ENCODE data around the gene PNPLA5. TPM values are rescaled to one million over a fixed set of nuclear protein-coding genes. Genes with fewer than 3 reads are reported as not detected.

PNPLA5 gene
- total RNA-seq, 2 donors from 2014 or later = 0.68 to 0.73 TPM

DNA sequence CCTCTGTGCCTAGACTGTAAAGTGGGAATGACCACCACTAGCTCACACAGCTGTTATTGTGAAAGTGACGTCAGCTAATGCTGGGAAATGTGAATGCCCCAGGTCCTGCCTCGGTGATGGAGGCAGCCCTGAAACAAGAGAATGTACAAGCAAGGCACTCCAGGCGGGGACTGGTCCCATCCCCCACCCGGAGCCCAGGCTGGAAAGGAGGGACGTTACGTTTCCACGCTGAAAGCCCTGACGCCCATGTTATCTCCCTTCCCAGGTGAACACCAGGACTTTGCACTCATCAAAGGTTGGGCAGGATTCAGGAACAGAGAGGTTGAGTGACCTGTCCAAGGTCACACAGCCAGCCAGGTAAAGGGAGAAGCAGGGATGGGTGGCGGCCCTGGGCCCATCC, 30.3 kb downstream of the PNPLA5 start:
- peak overlapping the region; percentile 87 for H3K27ac Mint-ChIP-seq

DNA sequence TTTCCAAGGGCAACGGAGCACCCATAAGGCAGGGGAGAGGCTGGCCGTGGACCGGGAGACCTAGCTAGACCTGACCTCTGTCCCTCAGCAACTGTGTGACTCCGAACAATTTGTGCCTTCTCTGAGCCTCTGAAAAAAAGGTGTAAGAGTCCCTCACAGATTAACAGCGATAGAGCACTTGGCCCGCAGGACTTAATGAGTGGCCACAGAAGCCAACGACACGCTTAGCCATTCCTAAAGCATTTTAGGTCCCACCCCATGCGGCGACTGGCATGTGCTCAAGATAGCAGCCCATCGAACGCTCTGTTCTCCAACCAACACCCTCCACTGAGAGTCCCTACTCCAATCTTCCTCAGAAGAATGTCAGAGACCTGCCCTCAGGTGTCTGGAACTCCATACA, 31.0 kb downstream of the PNPLA5 start:
- no peak overlapping the region for H3K27ac ChIP-seq (ENCODE audit: low read depth, low read length)
- Mint-ChIP-seq H3K4me1 (peaks cover 16% of the 10 kb centered on the region), H3K27me3 (ENCODE audit: insufficient read depth) (peaks cover 4% of the 10 kb centered on the region), H3K9me3 (peaks cover 14% of the 10 kb centered on the region), H3K27ac (no peak overlapping the region), H3K4me3 (peak overlapping the region; percentile 69), H3K36me3 (ENCODE audit: low read depth) (peaks cover 19% of the 10 kb centered on the region)
- H3K9ac ChIP-seq (ENCODE audit: extremely low read depth, low read length, poor library complexity, severe bottlenecking) = no peak overlapping the region
- peak overlapping the region; percentile 86 for H3K4me3 ChIP-seq (ENCODE audit: low read length)
- WGBS, 2 experiments (ENCODE audit: insufficient coverage in 1 of 2, insufficient read length in 1 of 2) = 91% methylated on average over 12 of the region's 12 CpGs
- no peaks in the 10 kb centered on the region for H3K36me3 ChIP-seq (ENCODE audit: control insufficient read depth, insufficient read depth, low read length)
- H3K4me1 ChIP-seq (ENCODE audit: control insufficient read depth, insufficient read depth, low read length) = peaks cover 6% of the 10 kb centered on the region
- DNase-seq = peak; percentile 49
- no peaks in the 10 kb centered on the region for H3K27me3 ChIP-seq (ENCODE audit: control insufficient read depth, insufficient read depth, low read length, poor library complexity, severe bottlenecking)
- TF ChIP-seq, protein P1, sequence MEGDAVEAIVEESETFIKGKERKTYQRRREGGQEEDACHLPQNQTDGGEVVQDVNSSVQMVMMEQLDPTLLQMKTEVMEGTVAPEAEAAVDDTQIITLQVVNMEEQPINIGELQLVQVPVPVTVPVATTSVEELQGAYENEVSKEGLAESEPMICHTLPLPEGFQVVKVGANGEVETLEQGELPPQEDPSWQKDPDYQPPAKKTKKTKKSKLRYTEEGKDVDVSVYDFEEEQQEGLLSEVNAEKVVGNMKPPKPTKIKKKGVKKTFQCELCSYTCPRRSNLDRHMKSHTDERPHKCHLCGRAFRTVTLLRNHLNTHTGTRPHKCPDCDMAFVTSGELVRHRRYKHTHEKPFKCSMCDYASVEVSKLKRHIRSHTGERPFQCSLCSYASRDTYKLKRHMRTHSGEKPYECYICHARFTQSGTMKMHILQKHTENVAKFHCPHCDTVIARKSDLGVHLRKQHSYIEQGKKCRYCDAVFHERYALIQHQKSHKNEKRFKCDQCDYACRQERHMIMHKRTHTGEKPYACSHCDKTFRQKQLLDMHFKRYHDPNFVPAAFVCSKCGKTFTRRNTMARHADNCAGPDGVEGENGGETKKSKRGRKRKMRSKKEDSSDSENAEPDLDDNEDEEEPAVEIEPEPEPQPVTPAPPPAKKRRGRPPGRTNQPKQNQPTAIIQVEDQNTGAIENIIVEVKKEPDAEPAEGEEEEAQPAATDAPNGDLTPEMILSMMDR (conservative IDR thresholded peaks at IDR 0.05) = no peak
- peaks cover 10% of the 10 kb centered on the region for H3K9me3 ChIP-seq (ENCODE audit: control insufficient read depth, low read length)

More for the DNA sequence above, 30.3 kb downstream of the PNPLA5 start:
- Histone ChIP-seq H3K4me3 (ENCODE audit: low read length) (peak overlapping the region; percentile 86), H3K27me3 (ENCODE audit: control insufficient read depth, insufficient read depth, low read length, poor library complexity, severe bottlenecking) (no peaks in the 10 kb centered on the region), H3K9me3 (ENCODE audit: control insufficient read depth, low read length) (peaks cover 10% of the 10 kb centered on the region), H3K9ac (ENCODE audit: extremely low read depth, low read length, poor library complexity, severe bottlenecking) (peak overlapping the region; percentile 29), H3K27ac (ENCODE audit: low read depth, low read length) (no peak overlapping the region), H3K4me1 (ENCODE audit: control insufficient read depth, insufficient read depth, low read length) (peaks cover 6% of the 10 kb centered on the region), H3K36me3 (ENCODE audit: control insufficient read depth, insufficient read depth, low read length) (no peaks in the 10 kb centered on the region)
- H3K9me3 Mint-ChIP-seq = peaks cover 11% of the 10 kb centered on the region
- 43 to 49% methylated on average over 6 to 9 of the region's 9 CpGs for WGBS, 2 experiments (ENCODE audit: insufficient coverage in 1 of 2, insufficient read length in 1 of 2)
- H3K4me3 Mint-ChIP-seq = peak overlapping the region; percentile 69
- H3K36me3 Mint-ChIP-seq (ENCODE audit: low read depth) = peaks cover 19% of the 10 kb centered on the region
- H3K4me1 Mint-ChIP-seq = peaks cover 14% of the 10 kb centered on the region
- DNase-seq = no peak
- TF ChIP-seq, protein P1 (conservative IDR thresholded peaks at IDR 0.05) = no peak
- H3K27me3 Mint-ChIP-seq (ENCODE audit: insufficient read depth) = peaks cover 4% of the 10 kb centered on the region

DNA sequence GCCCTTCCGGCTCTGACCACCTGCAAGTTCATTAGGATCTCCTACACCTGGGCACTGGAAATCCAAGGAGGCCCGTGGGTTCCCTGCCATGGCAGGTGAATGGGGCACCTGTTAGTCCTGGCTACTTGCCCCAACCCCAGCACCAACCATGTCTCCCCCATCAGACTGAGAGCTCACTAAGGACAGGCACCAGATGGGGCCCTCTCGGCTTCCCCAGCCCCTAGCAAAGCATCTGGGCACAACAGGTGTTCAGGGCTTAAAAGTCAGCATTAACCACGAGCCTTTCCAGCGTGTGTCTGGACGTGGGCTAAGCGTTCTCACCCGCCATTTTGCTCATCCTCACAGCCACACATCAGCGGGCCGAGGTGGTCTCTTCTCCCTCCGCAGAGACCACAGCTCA, 31.7 kb downstream of the PNPLA5 start:
- no peak overlapping the region for H3K4me3 Mint-ChIP-seq
- no peak overlapping the region for H3K27ac Mint-ChIP-seq
- 92 to 95% methylated on average over 9 to 11 of the region's 11 CpGs for WGBS, 2 experiments (ENCODE audit: insufficient coverage in 1 of 2, insufficient read length in 1 of 2)
- H3K27me3 Mint-ChIP-seq (ENCODE audit: insufficient read depth) = peaks cover 4% of the 10 kb centered on the region
- DNase-seq = peak; percentile 39
- Histone ChIP-seq H3K36me3 (ENCODE audit: control insufficient read depth, insufficient read depth, low read length) (no peaks in the 10 kb centered on the region), H3K27me3 (ENCODE audit: control insufficient read depth, insufficient read depth, low read length, poor library complexity, severe bottlenecking) (no peaks in the 10 kb centered on the region), H3K9me3 (ENCODE audit: control insufficient read depth, low read length) (peaks cover 10% of the 10 kb centered on the region), H3K4me3 (ENCODE audit: low read length) (no peak overlapping the region), H3K4me1 (ENCODE audit: control insufficient read depth, insufficient read depth, low read length) (peaks cover 6% of the 10 kb centered on the region), H3K27ac (ENCODE audit: low read depth, low read length) (no peak overlapping the region), H3K9ac (ENCODE audit: extremely low read depth, low read length, poor library complexity, severe bottlenecking) (no peak overlapping the region)
- peaks cover 14% of the 10 kb centered on the region for H3K9me3 Mint-ChIP-seq
- peaks cover 19% of the 10 kb centered on the region for H3K36me3 Mint-ChIP-seq (ENCODE audit: low read depth)
- peaks cover 16% of the 10 kb centered on the region for H3K4me1 Mint-ChIP-seq
- TF ChIP-seq, protein P1 (conservative IDR thresholded peaks at IDR 0.05) = no peak
